Suprapubic skin (tissue), 4 donors: ENCODE measurements around the gene TMEM101.
"Not testable (repeated sequence)": the region's sequence is repeated elsewhere in the genome, so short reads cannot be mapped to it uniquely, and the experiment has no call there.

Experiments used
- EP300 ChIP-seq: sonication (generic); formaldehyde crosslinking; IDR thresholded peaks from one replicate; pipeline ENCODE4 v1.6.1; 2017; ENCODE audit warnings: antibody characterized with exemption
- POLR2A ChIP-seq, 2 donors: fragments of 450-650 bp; IDR thresholded peaks; one replicate each; pipeline ENCODE4 v1.6.1; 2017; ENCODE audit warnings: antibody characterized with exemption in 2 of 2, mild to moderate bottlenecking in 2 of 2, moderate library complexity in 2 of 2
- POLR2AphosphoS5 ChIP-seq, 3 donors: sonication (generic); formaldehyde crosslinking; IDR thresholded peaks; one replicate each; pipeline ENCODE4 v1.6.1; 2017; ENCODE audit warnings: antibody characterized with exemption in 3 of 3
- TF ChIP-seq, protein P1 (sequence below), 2 donors: fragments of 200-600 bp in 1 of 2; fragments of 450-650 bp in 1 of 2; sonication (generic) in 1 of 2; IDR thresholded peaks; one replicate each; pipeline ENCODE4 v1.5.1; 2016 to 2019; ENCODE audit warnings: antibody characterized with exemption in 2 of 2, mild to moderate bottlenecking in 1 of 2, moderate library complexity in 1 of 2

DNA sequence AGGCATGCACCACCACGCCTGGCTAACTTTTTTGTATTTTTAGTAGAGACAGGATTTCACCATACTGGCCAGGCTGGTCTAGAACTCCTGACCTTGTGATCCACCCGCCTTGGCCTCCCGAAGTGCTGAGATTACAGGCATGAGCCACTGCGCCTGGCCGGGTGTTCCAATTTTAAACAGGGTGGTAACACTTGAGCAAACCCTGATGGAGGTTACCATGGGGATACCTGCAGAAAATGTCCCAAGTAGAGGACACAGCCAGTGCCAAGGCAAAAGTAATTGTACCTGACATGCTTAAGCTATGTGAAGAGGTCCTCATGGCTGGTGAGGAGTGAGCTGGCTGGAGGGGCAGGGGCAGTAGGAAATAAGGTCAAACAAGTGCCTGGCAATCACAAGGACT, 17.6 kb downstream of the TMEM101 start:
- TF ChIP-seq, protein P1, sequence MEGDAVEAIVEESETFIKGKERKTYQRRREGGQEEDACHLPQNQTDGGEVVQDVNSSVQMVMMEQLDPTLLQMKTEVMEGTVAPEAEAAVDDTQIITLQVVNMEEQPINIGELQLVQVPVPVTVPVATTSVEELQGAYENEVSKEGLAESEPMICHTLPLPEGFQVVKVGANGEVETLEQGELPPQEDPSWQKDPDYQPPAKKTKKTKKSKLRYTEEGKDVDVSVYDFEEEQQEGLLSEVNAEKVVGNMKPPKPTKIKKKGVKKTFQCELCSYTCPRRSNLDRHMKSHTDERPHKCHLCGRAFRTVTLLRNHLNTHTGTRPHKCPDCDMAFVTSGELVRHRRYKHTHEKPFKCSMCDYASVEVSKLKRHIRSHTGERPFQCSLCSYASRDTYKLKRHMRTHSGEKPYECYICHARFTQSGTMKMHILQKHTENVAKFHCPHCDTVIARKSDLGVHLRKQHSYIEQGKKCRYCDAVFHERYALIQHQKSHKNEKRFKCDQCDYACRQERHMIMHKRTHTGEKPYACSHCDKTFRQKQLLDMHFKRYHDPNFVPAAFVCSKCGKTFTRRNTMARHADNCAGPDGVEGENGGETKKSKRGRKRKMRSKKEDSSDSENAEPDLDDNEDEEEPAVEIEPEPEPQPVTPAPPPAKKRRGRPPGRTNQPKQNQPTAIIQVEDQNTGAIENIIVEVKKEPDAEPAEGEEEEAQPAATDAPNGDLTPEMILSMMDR (IDR thresholded peaks at IDR 0.05) = not testable (repeated sequence)
- TF ChIP-seq POLR2A (IDR thresholded peaks at IDR 0.05); EP300; POLR2AphosphoS5 (IDR thresholded peaks at IDR 0.05): not testable (repeated sequence)
